ENCODE measurements around the gene UBE4A.
"Not testable (repeated sequence)": the region's sequence is repeated elsewhere in the genome, so short reads cannot be mapped to it uniquely, and the experiment has no call there.

The UBE4A gene

GRCh38 chr11:118401151-118401879 lies 41.9 kb downstream of the UBE4A start, which contains the start of gene ATP5MG:
ATP5MG (plus strand) TSS chr11:118401606; CDS start chr11:118401666, 60 bp downstream.
- peak; percentile 83 to 87 (median 84) for DNase-seq

GRCh38 chr11:118401880-118402590 lies 42.6 kb downstream of the UBE4A start:
- DNase-seq, result no peak

GRCh38 chr11:118402594-118402993 lies 43.2 kb downstream of the UBE4A start:
- not testable (repeated sequence) for DNase-seq

- no peak for DNase-seq
Observed at GRCh38 chr11:118406599-118407166, 47.3 kb downstream of the UBE4A start.

- no peak for DNase-seq
Observed at GRCh38 chr11:118410055-118410745, 50.8 kb downstream of the UBE4A start.

GRCh38 chr11:118411530-118411929 lies 52.1 kb downstream of the UBE4A start:
- DNase-seq, result no peak

GRCh38 chr11:118412921-118413320 lies 53.5 kb downstream of the UBE4A start:
- DNase-seq, result no peak

- no peak for DNase-seq
Observed at GRCh38 chr11:118415062-118415738, 55.8 kb downstream of the UBE4A start.

GRCh38 chr11:118415739-118416068 lies 56.3 kb downstream of the UBE4A start:
- no peak for DNase-seq

GRCh38 chr11:118416900-118417299 lies 57.5 kb downstream of the UBE4A start:
- not testable (repeated sequence) for DNase-seq

GRCh38 chr11:118417801-118418200 lies 58.4 kb downstream of the UBE4A start:
- DNase-seq, result no peak

GRCh38 chr11:118418766-118419165 lies 59.4 kb downstream of the UBE4A start:
- DNase-seq, result no peak

- DNase-seq, result no peak
Observed at GRCh38 chr11:118427707-118428106, 68.3 kb downstream of the UBE4A start.

GRCh38 chr11:118430956-118431355 lies 71.6 kb downstream of the UBE4A start:
- no peak for DNase-seq

GRCh38 chr11:118434123-118434552 lies 74.7 kb downstream of the UBE4A start:
- no peak for DNase-seq

- DNase-seq, result peak in 2 of 4 experiments; percentile 4 to 17
Observed at GRCh38 chr11:118434553-118435289, 75.3 kb downstream of the UBE4A start.

- DNase-seq, result peak in 3 of 4 experiments; percentile 24 to 38 (median 35)
Observed at GRCh38 chr11:118435290-118435892, 76.0 kb downstream of the UBE4A start.

- DNase-seq, result peak; percentile 87 to 92 (median 89)
Observed at GRCh38 chr11:118435893-118436624, 76.7 kb downstream of the UBE4A start, which contains the start of gene KMT2A. KMT2A (plus strand) TSS chr11:118436492; CDS start chr11:118436513, 21 bp downstream.

- peak in 3 of 4 experiments; percentile 41 to 46 (median 44) for DNase-seq
Observed at GRCh38 chr11:118436639-118437207, 77.3 kb downstream of the UBE4A start.
